Parathyroid adenoma (tissue), 2 donors: ENCODE measurements around the gene ARMCX2.
A peak's percentile ranks its signal among the peaks of the same experiment; 100 is the strongest.

Source experiments
- H2AFZ ChIP-seq: fragments of 300-600 bp; sonication (generic); one replicate; pipeline ENCODE4 v1.7.0; 2017; ENCODE audit warnings: antibody characterized with exemption, mild to moderate bottlenecking
- H3K27ac ChIP-seq: fragments of 300-600 bp; sonication (generic); one replicate; pipeline ENCODE4 v1.7.0; 2017
- H3K27me3 ChIP-seq: fragments of 300-600 bp; sonication (generic); one replicate; pipeline ENCODE4 v1.7.0; 2017; ENCODE audit warnings: low read length; ENCODE audit not compliant: control insufficient read depth, insufficient read depth
- H3K36me3 ChIP-seq: fragments of 300-600 bp; sonication (generic); one replicate; pipeline ENCODE4 v1.7.0; 2017; ENCODE audit warnings: low read length; ENCODE audit not compliant: control insufficient read depth, insufficient read depth
- H3K4me1 ChIP-seq: fragments of 300-600 bp; sonication (generic); one replicate; pipeline ENCODE4 v1.7.0; 2017; ENCODE audit warnings: control low read depth
- H3K4me2 ChIP-seq: fragments of 300-600 bp; sonication (generic); one replicate; pipeline ENCODE4 v1.7.0; 2017; ENCODE audit warnings: low read length
- H3K4me3 ChIP-seq: fragments of 300-600 bp; sonication (generic); one replicate; pipeline ENCODE4 v1.7.0; 2017; ENCODE audit warnings: low read depth, low read length
- H3K79me2 ChIP-seq: fragments of 300-600 bp; sonication (generic); one replicate; pipeline ENCODE4 v1.7.0; 2017; ENCODE audit warnings: control low read depth
- H3K9ac ChIP-seq: fragments of 300-600 bp; sonication (generic); one replicate; pipeline ENCODE4 v1.7.0; 2017; ENCODE audit warnings: mild to moderate bottlenecking
- H3K9me3 ChIP-seq: fragments of 300-600 bp; sonication (generic); one replicate; pipeline ENCODE4 v1.7.0; 2017; ENCODE audit warnings: low read length; ENCODE audit not compliant: control insufficient read depth
- CTCF ChIP-seq: fragments of 300-600 bp; sonication (generic); IDR thresholded peaks from one replicate; pipeline ENCODE4 v1.7.0; 2017; ENCODE audit warnings: antibody characterized with exemption, mild to moderate bottlenecking
- donor health status: primary hyperparathyroidism.

ARMCX2 gene

GRCh38 chrX:101605728-101606127, 53.9 kb downstream of the ARMCX2 start:
- Histone ChIP-seq H3K36me3 (no peaks in the 10 kb centered on the region), H2AFZ (peak overlapping the region; percentile 38), H3K27me3 (no peaks in the 10 kb centered on the region), H3K9me3 (no peaks in the 10 kb centered on the region), H3K9ac (no peak overlapping the region), H3K4me3 (no peak overlapping the region), H3K4me1 (no peaks in the 10 kb centered on the region), H3K4me2 (no peak overlapping the region), H3K27ac (no peak overlapping the region), H3K79me2 (no peaks in the 10 kb centered on the region)
- no peak for TF ChIP-seq CTCF
